Neural cell (in vitro differentiated cells): Measurements from ENCODE around the gene MAN2B2. TPM values are rescaled to one million over a fixed set of nuclear protein-coding genes. Genes with fewer than 3 reads are reported as not detected.

Experiments used
- H2AFZ ChIP-seq: fragments of 200-600, 300-800 bp; sonication (generic), shearing (Covaris generic); 2 replicates; pipeline ENCODE4 v1.6.0; 2014; ENCODE audit warnings: low read depth, mild to moderate bottlenecking, antibody characterized with exemption, low read length, moderate library complexity
- H3F3A ChIP-seq: fragments of 200-600 bp; shearing (Covaris generic); 2 replicates; pipeline ENCODE4 v1.6.1; 2016; ENCODE audit warnings: mild to moderate bottlenecking, moderate library complexity, mixed read lengths, antibody characterized with exemption, low read length; ENCODE audit not compliant: insufficient read depth, poor library complexity, severe bottlenecking
- H3K27ac ChIP-seq: fragments of 200-600, 300-800 bp; sonication (generic), shearing (Covaris generic); 2 replicates; pipeline ENCODE4 v1.5.1; 2014; ENCODE audit warnings: mild to moderate bottlenecking, low read length, moderate library complexity
- H3K27me3 ChIP-seq: fragments of 300-800, 200-600 bp; sonication (generic), shearing (Covaris generic); 2 replicates; pipeline ENCODE4 v1.6.0; 2014; ENCODE audit warnings: mild to moderate bottlenecking, low read depth, low read length, moderate library complexity; ENCODE audit not compliant: insufficient read depth
- H3K36me3 ChIP-seq: fragments of 300-800, 200-600 bp; sonication (generic), shearing (Covaris generic); 2 replicates; pipeline ENCODE4 v1.5.1; 2014; ENCODE audit warnings: mild to moderate bottlenecking, antibody characterized with exemption, low read length, moderate library complexity; ENCODE audit not compliant: insufficient read depth
- H3K4me2 ChIP-seq: fragments of 300-800, 200-600 bp; sonication (generic), shearing (Covaris generic); 2 replicates; pipeline ENCODE4 v1.6.0; 2014; ENCODE audit warnings: mild to moderate bottlenecking, low read length
- H3K4me3 ChIP-seq: fragments of 300-800, 200-600 bp; sonication (generic), shearing (Covaris generic); 2 replicates; pipeline ENCODE4 v1.5.1; 2014; ENCODE audit warnings: mild to moderate bottlenecking, low read length, moderate library complexity
- H3K79me2 ChIP-seq: fragments of 200-600 bp; shearing (Covaris generic); replicated peaks from 2 replicates; pipeline ENCODE4 v1.6.0; 2014; ENCODE audit warnings: mild to moderate bottlenecking, low read length, moderate library complexity; ENCODE audit not compliant: insufficient read depth
- H3K9ac ChIP-seq: fragments of 300-800, 200-600 bp; sonication (generic), shearing (Covaris generic); 2 replicates; pipeline ENCODE4 v1.6.1; 2016; ENCODE audit warnings: mild to moderate bottlenecking, low read length, mixed read lengths
- H3K9me2 ChIP-seq: fragments of 200-600 bp; shearing (Covaris generic); 2 replicates; pipeline ENCODE4 v1.6.1; 2016; ENCODE audit warnings: mild to moderate bottlenecking, low read length, mixed read lengths; ENCODE audit not compliant: insufficient read depth
- H3K9me3 ChIP-seq: fragments of 200-600, 300-800 bp; sonication (generic), shearing (Covaris generic); 2 replicates; pipeline ENCODE4 v1.6.1; 2016; ENCODE audit warnings: mild to moderate bottlenecking, mixed run types, low read length, moderate library complexity, mixed read lengths
- H4K20me1 ChIP-seq: fragments of 200-600 bp; shearing (Covaris generic); 2 replicates; pipeline ENCODE4 v1.6.1; 2016; ENCODE audit warnings: mild to moderate bottlenecking, mixed run types; ENCODE audit not compliant: insufficient read depth
- CTCF ChIP-seq: fragments of 450-650 bp; IDR thresholded peaks from 2 replicates; pipeline ENCODE4 v1.5.1; 2014; ENCODE audit warnings: antibody characterized with exemption, mild to moderate bottlenecking, moderate library complexity; ENCODE audit not compliant: poor library complexity, severe bottlenecking
- EP300 ChIP-seq: fragments of 450-650 bp; conservative IDR thresholded peaks from 2 replicates; pipeline ENCODE4 v1.6.1; 2014; ENCODE audit warnings: antibody characterized with exemption, mild to moderate bottlenecking, moderate library complexity; ENCODE audit not compliant: poor library complexity, severe bottlenecking
- EZH2 ChIP-seq: fragments of 200-600, 300-800 bp; shearing (Covaris generic), sonication (generic); IDR thresholded peaks from 2 replicates; pipeline ENCODE4 v1.6.1; 2014; ENCODE audit warnings: antibody characterized with exemption, low read length, borderline replicate concordance, mild to moderate bottlenecking; ENCODE audit not compliant: insufficient read depth, poor library complexity, severe bottlenecking
- MXI1 ChIP-seq: fragments of 450-650 bp; conservative IDR thresholded peaks from 2 replicates; pipeline ENCODE4 v1.6.1; 2014; ENCODE audit warnings: antibody characterized with exemption, mild to moderate bottlenecking; ENCODE audit not compliant: poor library complexity, severe bottlenecking
- POLR2AphosphoS5 ChIP-seq: IDR thresholded peaks from 2 replicates; pipeline ENCODE4 v1.6.1; 2012
- RAD21 ChIP-seq: fragments of 450-650 bp; conservative IDR thresholded peaks from 2 replicates; pipeline ENCODE4 v1.6.1; 2014; ENCODE audit warnings: antibody characterized with exemption, mild to moderate bottlenecking, moderate library complexity
- REST ChIP-seq: IDR thresholded peaks from 2 replicates; pipeline ENCODE4 v1.6.1; 2012; ENCODE audit warnings: borderline replicate concordance
- SMC3 ChIP-seq: fragments of 450-650 bp; conservative IDR thresholded peaks from 2 replicates; pipeline ENCODE4 v1.6.1; 2014; ENCODE audit warnings: antibody characterized with exemption, mild to moderate bottlenecking, moderate library complexity; ENCODE audit not compliant: poor library complexity
- TAF1 ChIP-seq: IDR thresholded peaks from 2 replicates; pipeline ENCODE4 v1.6.1; 2012; ENCODE audit warnings: low read depth
- polyA plus RNA-seq: library from polyadenylated mRNA; depleted of rRNA; stranded (reverse); fragments of >200 nt; gene quantifications from 2 replicates; pipeline ENCODE4 v1.2.3, GENCODE V29; 2014

The MAN2B2 gene
- polyA plus RNA-seq, 1 donor from 2014 or later = 7.5 TPM

- Histone ChIP-seq H3K9me3 (no peaks in the 10 kb centered on the region), H2AFZ (no peak overlapping the region), H3K79me2 (no peaks in the 10 kb centered on the region), H3K4me3 (no peak overlapping the region), H3K4me2 (no peak overlapping the region), H3K9me2 (no peaks in the 10 kb centered on the region), H3K27ac (no peak overlapping the region), H3K27me3 (no peaks in the 10 kb centered on the region), H3K36me3 (peaks cover 6% of the 10 kb centered on the region), H3K9ac (no peak overlapping the region), H4K20me1 (no peaks in the 10 kb centered on the region), H3F3A (no peaks in the 10 kb centered on the region)
- no peak for TF ChIP-seq EZH2
- no peak for TF ChIP-seq RAD21
- TF ChIP-seq EP300 = no peak
- no peak for TF ChIP-seq POLR2AphosphoS5
- TF ChIP-seq TAF1 = no peak
- TF ChIP-seq CTCF = no peak
- TF ChIP-seq SMC3 = no peak
- TF ChIP-seq MXI1 = no peak
- no peak for TF ChIP-seq REST
These were observed 44.7 kb downstream of the MAN2B2 start for GRCh38 chr4:6619466-6620255.

GRCh38 chr4:6620296-6620695, 45.3 kb downstream of the MAN2B2 start:
- Histone ChIP-seq H3F3A (no peaks in the 10 kb centered on the region), H4K20me1 (no peaks in the 10 kb centered on the region), H3K4me3 (no peak overlapping the region), H3K36me3 (peaks cover 6% of the 10 kb centered on the region), H3K27me3 (no peaks in the 10 kb centered on the region), H2AFZ (no peak overlapping the region), H3K9ac (no peak overlapping the region), H3K9me3 (no peaks in the 10 kb centered on the region), H3K79me2 (no peaks in the 10 kb centered on the region), H3K4me2 (no peak overlapping the region), H3K27ac (no peak overlapping the region), H3K9me2 (no peaks in the 10 kb centered on the region)
- TF ChIP-seq RAD21 = no peak
- no peak for TF ChIP-seq SMC3
- no peak for TF ChIP-seq POLR2AphosphoS5
- no peak for TF ChIP-seq TAF1
